ENCODE results near the gene AP5M1. TPM values are rescaled to one million over a fixed set of nuclear protein-coding genes. Genes with fewer than 3 reads are reported as not detected.
A peak's percentile ranks its signal among the peaks of the same experiment; 100 is the strongest.
"Not testable (repeated sequence)": the region's sequence is repeated elsewhere in the genome, so short reads cannot be mapped to it uniquely, and the experiment has no call there.

The AP5M1 gene
- total RNA-seq, 1 donor from 2014 or later: 36.3 TPM

DNA sequence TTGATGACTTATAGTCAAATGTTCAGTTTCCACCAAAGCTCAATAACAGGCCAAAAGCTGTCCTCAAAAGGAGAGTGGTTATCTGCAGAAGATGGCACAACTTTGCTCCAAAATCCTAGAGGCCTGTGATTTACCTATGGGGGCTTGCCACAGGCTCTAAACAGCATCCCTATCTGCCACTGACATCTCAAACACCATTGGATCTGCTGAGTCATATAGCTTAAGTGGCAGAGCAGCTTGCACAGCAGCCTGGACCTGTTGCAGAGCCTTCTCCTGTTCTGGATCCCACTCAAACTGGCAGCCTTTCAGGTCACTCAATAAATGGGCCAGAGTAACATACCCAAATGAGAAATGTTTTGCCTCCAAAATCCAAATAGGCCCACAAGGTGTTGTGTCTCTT lies 61.1 kb downstream of the AP5M1 start:
- Mint-ChIP-seq H3K9me3 (peaks cover 22% of the 10 kb centered on the region), H3K27me3 (ENCODE audit: low read depth) (no peaks in the 10 kb centered on the region), H3K27ac (no peak overlapping the region), H3K4me3 (no peak overlapping the region), H3K36me3 (peaks cover 6% of the 10 kb centered on the region), H3K4me1 (no peaks in the 10 kb centered on the region)
- DNase-seq (ENCODE audit: low spot score in 2 of 2, unreplicated experiment in 2 of 2): no peak
- TF ChIP-seq CTCF (IDR thresholded peaks at IDR 0.05; ENCODE audit: unreplicated experiment): no peak

DNA sequence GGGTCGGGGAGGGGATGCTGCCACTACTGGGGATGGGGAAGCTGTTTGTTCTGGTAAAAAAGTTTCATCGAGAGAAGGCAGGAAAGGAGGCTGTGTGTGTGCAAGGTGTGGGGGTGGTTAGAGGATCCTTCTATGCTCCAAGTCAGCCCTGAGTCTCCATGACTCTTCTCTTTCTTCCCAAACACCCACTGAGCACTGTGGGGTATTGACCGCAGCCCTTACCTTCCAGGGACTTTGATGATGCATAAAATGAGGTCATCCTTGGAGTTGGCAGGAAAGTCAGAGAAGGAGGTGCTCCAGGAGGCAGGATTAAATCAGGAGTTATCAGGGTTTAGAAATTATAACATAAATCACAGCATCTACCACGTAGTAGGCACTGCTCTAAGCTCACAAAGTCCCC lies 63.7 kb downstream of the AP5M1 start:
- H3K36me3 Mint-ChIP-seq: peaks cover 13% of the 10 kb centered on the region
- H3K27me3 Mint-ChIP-seq (ENCODE audit: low read depth); H3K4me3 Mint-ChIP-seq; H3K27ac Mint-ChIP-seq; H3K4me1 Mint-ChIP-seq; DNase-seq (ENCODE audit: low spot score in 2 of 2, unreplicated experiment in 2 of 2): not testable (repeated sequence)
- peaks cover 36% of the 10 kb centered on the region for H3K9me3 Mint-ChIP-seq

DNA sequence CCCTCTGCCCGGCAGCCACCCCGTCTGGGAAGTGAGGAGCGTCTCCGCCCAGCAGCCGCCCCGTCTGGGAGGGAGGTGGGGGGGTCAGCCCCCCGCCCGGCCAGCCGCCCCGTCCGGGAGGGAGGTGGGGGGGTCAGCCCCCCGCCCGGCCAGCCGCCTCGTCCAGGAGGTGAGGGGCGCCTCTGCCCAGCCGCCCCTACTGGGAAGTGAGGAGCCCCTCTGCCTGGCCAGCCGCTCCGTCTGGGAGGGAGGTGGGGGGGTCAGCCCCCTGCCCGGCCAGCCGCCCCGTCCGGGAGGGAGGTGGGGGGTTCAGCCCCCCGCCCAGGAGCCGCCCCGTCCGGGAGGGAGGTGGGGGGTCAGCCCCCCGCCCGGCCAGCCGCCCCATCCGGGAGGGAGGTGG lies 65.0 kb downstream of the AP5M1 start:
- Mint-ChIP-seq H3K9me3 (peaks cover 36% of the 10 kb centered on the region), H3K36me3 (peaks cover 13% of the 10 kb centered on the region)
- not testable (repeated sequence) for H3K4me3 Mint-ChIP-seq; DNase-seq (ENCODE audit: low spot score in 2 of 2, unreplicated experiment in 2 of 2); H3K27ac Mint-ChIP-seq; H3K27me3 Mint-ChIP-seq (ENCODE audit: low read depth); H3K4me1 Mint-ChIP-seq

- not testable (repeated sequence) for DNase-seq (ENCODE audit: low spot score in 2 of 2, unreplicated experiment in 2 of 2)
These were observed 75.0 kb downstream of the AP5M1 start for GRCh38 chr14:57343545-57344297.

DNA sequence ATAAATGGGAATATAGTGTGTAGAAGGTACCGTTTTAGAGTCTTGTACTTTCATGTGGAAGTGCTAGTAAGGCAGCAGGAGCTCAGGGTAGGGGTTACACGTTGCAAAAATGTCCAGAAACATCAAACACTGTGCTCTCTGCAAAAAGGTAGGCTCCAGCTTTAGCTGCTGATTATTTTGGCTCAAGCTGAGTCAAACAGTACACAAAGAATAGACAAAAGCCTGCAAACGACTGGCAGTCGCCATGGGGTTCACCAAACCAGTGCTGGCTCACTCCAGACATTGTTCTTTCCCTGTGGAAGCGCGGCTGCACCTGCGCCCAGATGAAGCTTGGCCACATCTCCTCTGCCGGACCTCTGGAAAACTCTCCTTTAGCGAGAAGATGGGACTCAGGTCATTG lies 76.3 kb downstream of the AP5M1 start:
- Mint-ChIP-seq H3K27me3 (ENCODE audit: low read depth) (no peaks in the 10 kb centered on the region), H3K27ac (no peak overlapping the region), H3K9me3 (peaks cover 4% of the 10 kb centered on the region), H3K4me1 (no peaks in the 10 kb centered on the region), H3K4me3 (no peak overlapping the region), H3K36me3 (no peaks in the 10 kb centered on the region)
- no peak for DNase-seq (ENCODE audit: low spot score in 2 of 2, unreplicated experiment in 2 of 2)
- TF ChIP-seq CTCF (IDR thresholded peaks at IDR 0.05; ENCODE audit: unreplicated experiment): no peak

More at GRCh38 chr14:57343545-57344297, 75.0 kb downstream of the AP5M1 start:
- H3K27ac Mint-ChIP-seq; H3K4me1 Mint-ChIP-seq; H3K27me3 Mint-ChIP-seq (ENCODE audit: low read depth); H3K9me3 Mint-ChIP-seq; H3K36me3 Mint-ChIP-seq: not testable (repeated sequence)
- peak overlapping the region; percentile 67 for H3K4me3 Mint-ChIP-seq

- Mint-ChIP-seq H3K4me1 (no peaks in the 10 kb centered on the region), H3K27me3 (ENCODE audit: low read depth) (no peaks in the 10 kb centered on the region), H3K27ac (no peak overlapping the region), H3K9me3 (peaks cover 3% of the 10 kb centered on the region), H3K4me3 (no peak overlapping the region), H3K36me3 (no peaks in the 10 kb centered on the region)
- no peak for DNase-seq (ENCODE audit: low spot score in 2 of 2, unreplicated experiment in 2 of 2)
- TF ChIP-seq CTCF (IDR thresholded peaks at IDR 0.05; ENCODE audit: unreplicated experiment): no peak
These were observed 78.0 kb downstream of the AP5M1 start for GRCh38 chr14:57346741-57347140.

Other genes with a start within 250 kb of the AP5M1 start
- gene EXOC5, start 66 bp upstream of the AP5M1 start, total RNA-seq: 47.2 to 48.5 TPM (median 48.5 TPM) in 3 replicates
- gene NAA30, start 121.6 kb downstream of the AP5M1 start, total RNA-seq: 19.2 TPM in 3 replicates
- not detected in 3 replicates for gene CCDC198, start 224.9 kb downstream of the AP5M1 start, total RNA-seq